ENCODE measurements around the gene TIPARP. TPM values are rescaled to one million over a fixed set of nuclear protein-coding genes. Genes with fewer than 3 reads are reported as not detected.

The TIPARP gene
- total and polyA plus RNA-seq, 2 of the 13 experiments (the other 11 are each of a cell fraction or from before 2014, with no cell fraction given) = 7.3 to 19.7 TPM

DNA sequence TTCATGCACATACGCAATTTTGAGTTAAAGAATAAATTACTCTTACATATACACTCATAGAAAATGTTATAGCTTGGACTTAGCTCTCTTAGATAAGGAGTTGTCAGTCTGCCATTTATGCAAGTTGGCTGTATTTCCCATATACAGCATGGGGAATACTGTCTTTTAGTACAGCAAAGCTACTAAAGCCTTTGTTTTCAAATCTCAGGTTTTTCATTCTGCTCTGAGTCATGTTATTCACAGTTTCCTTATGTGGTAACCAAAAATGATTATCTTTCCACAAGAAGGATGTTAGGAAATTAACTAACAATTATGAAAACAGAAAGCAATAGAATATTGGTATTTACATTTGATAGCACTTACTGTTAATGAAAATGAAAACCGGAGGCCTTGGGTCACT, 4.3 kb upstream of the TIPARP start:
- Histone ChIP-seq H3K9me3 (ENCODE audit: low read length) (no peaks in the 10 kb centered on the region), H3K9ac (ENCODE audit: insufficient read depth, low read depth, low read length) (no peak overlapping the region), H3K27me3 (ENCODE audit: control insufficient read depth in 1 of 2, insufficient read depth in 2 of 2, low read length in 2 of 2) (no peaks in the 10 kb centered on the region), H3K4me2 (ENCODE audit: low read depth, low read length) (no peak overlapping the region), H3K79me2 (ENCODE audit: insufficient read depth, low read length) (peaks cover 2% of the 10 kb centered on the region), H3K27ac (ENCODE audit: extremely low read length, insufficient read depth, low read length) (no peak overlapping the region), H4K20me1 (ENCODE audit: insufficient read depth, low read length) (no peaks in the 10 kb centered on the region), H3K36me3 (replicated peaks in 1 of 2; ENCODE audit: control insufficient read depth in 1 of 2, insufficient read depth in 2 of 2, low read length in 2 of 2) (no peaks in the 10 kb centered on the region), H3K4me1 (ENCODE audit: insufficient read depth, low read length) (peaks cover 20% of the 10 kb centered on the region), H3K4me3 (replicated peaks in 1 of 3; ENCODE audit: insufficient read depth in 1 of 3, low read depth in 2 of 3, low read length in 3 of 3) (no peak overlapping the region), H2AFZ (ENCODE audit: low read length) (no peak overlapping the region)
- DNase-seq (ENCODE audit: low spot score) = no peak
- CTCF ChIA-PET (ENCODE audit: low intra/inter-chr PET ratio, low total read pairs) = no interaction called here
- POLR2A ChIA-PET = no interaction called here
- in situ Hi-C loops (cut with HindIII; ENCODE audit: extremely low pct_ligation_motif_present, low pct_unique_long_range_greater_than_20kb) = loop anchor here (10.0 kb wide), 3 partner anchors 115 to 465 kb away; partner anchors contain the start of gene SSR3
- 98% methylated on average over 2 of the region's 2 CpGs for WGBS (ENCODE audit: low lambda C conversion rate)
- intact Hi-C loops (cut with micrococcal nuclease; ENCODE audit: unreplicated experiment) = loop anchor here (10.0 kb wide), 2 partner anchors 155 to 515 kb away; partner anchors contain the start of gene LEKR1
- TF ChIP-seq, protein P1, sequence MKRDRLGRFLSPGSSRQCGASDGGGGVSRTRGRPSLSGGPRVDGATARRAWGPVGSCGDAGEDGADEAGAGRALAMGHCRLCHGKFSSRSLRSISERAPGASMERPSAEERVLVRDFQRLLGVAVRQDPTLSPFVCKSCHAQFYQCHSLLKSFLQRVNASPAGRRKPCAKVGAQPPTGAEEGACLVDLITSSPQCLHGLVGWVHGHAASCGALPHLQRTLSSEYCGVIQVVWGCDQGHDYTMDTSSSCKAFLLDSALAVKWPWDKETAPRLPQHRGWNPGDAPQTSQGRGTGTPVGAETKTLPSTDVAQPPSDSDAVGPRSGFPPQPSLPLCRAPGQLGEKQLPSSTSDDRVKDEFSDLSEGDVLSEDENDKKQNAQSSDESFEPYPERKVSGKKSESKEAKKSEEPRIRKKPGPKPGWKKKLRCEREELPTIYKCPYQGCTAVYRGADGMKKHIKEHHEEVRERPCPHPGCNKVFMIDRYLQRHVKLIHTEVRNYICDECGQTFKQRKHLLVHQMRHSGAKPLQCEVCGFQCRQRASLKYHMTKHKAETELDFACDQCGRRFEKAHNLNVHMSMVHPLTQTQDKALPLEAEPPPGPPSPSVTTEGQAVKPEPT (CRISPR knock-in tag; IDR thresholded peaks at IDR 0.05; ENCODE audit: low read depth) = no peak
- TF ChIP-seq ARNT2 (CRISPR knock-in tag; IDR thresholded peaks at IDR 0.05; ENCODE audit: low read depth) = no peak
- TF ChIP-seq, protein P2, sequence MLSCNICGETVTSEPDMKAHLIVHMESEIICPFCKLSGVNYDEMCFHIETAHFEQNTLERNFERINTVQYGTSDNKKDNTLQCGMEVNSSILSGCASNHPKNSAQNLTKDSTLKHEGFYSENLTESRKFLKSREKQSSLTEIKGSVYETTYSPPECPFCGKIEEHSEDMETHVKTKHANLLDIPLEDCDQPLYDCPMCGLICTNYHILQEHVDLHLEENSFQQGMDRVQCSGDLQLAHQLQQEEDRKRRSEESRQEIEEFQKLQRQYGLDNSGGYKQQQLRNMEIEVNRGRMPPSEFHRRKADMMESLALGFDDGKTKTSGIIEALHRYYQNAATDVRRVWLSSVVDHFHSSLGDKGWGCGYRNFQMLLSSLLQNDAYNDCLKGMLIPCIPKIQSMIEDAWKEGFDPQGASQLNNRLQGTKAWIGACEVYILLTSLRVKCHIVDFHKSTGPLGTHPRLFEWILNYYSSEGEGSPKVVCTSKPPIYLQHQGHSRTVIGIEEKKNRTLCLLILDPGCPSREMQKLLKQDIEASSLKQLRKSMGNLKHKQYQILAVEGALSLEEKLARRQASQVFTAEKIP (CRISPR knock-in tag; IDR thresholded peaks at IDR 0.05; ENCODE audit: borderline replicate concordance) = no peak
- no peak for FAIRE-seq
- no peak for ATAC-seq
- BruUV-seq (replicated peaks) = no TSS peak

DNA sequence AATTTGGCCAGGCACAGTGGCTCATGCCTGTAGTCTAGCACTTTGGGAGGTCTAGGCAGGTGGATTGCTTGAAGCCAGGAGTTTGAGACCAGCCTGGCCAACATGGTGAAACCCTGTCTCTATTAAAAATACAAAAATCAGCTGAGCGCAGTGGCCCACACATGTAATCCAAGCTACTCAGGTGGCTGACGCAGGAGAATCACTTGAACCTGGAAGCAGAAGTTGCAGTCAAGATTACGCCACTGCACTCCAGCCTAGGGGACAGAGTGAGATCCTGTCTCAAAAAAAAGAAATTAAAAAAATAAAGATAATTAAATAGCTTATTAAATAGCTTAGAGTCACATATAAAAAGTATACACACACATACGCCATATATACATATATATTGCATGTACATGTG, 3.7 kb upstream of the TIPARP start:
- intact Hi-C loops (cut with micrococcal nuclease; ENCODE audit: unreplicated experiment) = loop anchor here (10.0 kb wide), 2 partner anchors 154 to 516 kb away; partner anchors contain the start of gene LEKR1
- H3K4me1 ChIP-seq (ENCODE audit: insufficient read depth, low read length) = peaks cover 20% of the 10 kb centered on the region
- FAIRE-seq (no peak), ATAC-seq (no peak), DNase-seq (ENCODE audit: low spot score) (no peak)
- H3K36me3 ChIP-seq (replicated peaks in 1 of 2; ENCODE audit: control insufficient read depth in 1 of 2, insufficient read depth in 2 of 2, low read length in 2 of 2) = no peaks in the 10 kb centered on the region
- H3K4me3 ChIP-seq (replicated peaks in 1 of 3; ENCODE audit: insufficient read depth in 1 of 3, low read depth in 2 of 3, low read length in 3 of 3) = no peak overlapping the region
- 75% methylated on average over 4 of the region's 4 CpGs for WGBS (ENCODE audit: low lambda C conversion rate)
- H3K27ac ChIP-seq (ENCODE audit: extremely low read length, insufficient read depth, low read length) = no peak overlapping the region
- no peak overlapping the region for H3K4me2 ChIP-seq (ENCODE audit: low read depth, low read length)
- POLR2A ChIA-PET = no interaction called here
- H3K9me3 ChIP-seq (ENCODE audit: low read length) = no peaks in the 10 kb centered on the region
- no peak overlapping the region for H2AFZ ChIP-seq (ENCODE audit: low read length)
- in situ Hi-C loops (cut with HindIII; ENCODE audit: extremely low pct_ligation_motif_present, low pct_unique_long_range_greater_than_20kb) = loop anchor here (10.0 kb wide), 3 partner anchors 116 to 464 kb away; partner anchors contain the start of gene SSR3
- no peak overlapping the region for H3K9ac ChIP-seq (ENCODE audit: insufficient read depth, low read depth, low read length)
- H4K20me1 ChIP-seq (ENCODE audit: insufficient read depth, low read length) = peaks cover 1% of the 10 kb centered on the region; the same call in 1 of the 2 replicates
- CTCF ChIA-PET (ENCODE audit: low intra/inter-chr PET ratio, low total read pairs) = no interaction called here
- H3K79me2 ChIP-seq (ENCODE audit: insufficient read depth, low read length) = peaks cover 8% of the 10 kb centered on the region
- no TSS peak for BruUV-seq (replicated peaks)
- no peaks in the 10 kb centered on the region for H3K27me3 ChIP-seq (ENCODE audit: control insufficient read depth in 1 of 2, insufficient read depth in 2 of 2, low read length in 2 of 2)
- TF ChIP-seq NFIB (CRISPR knock-in tag; IDR thresholded peaks at IDR 0.05; ENCODE audit: borderline replicate concordance) = no peak
- TF ChIP-seq ZNF232 (CRISPR knock-in tag; IDR thresholded peaks at IDR 0.05; ENCODE audit: borderline replicate concordance) = no peak
- no peak for TF ChIP-seq TBP (CRISPR knock-in tag; IDR thresholded peaks at IDR 0.05)
- TF ChIP-seq ZBTB42 (CRISPR knock-in tag; IDR thresholded peaks at IDR 0.05) = no peak
- TF ChIP-seq NR3C1 (CRISPR knock-in tag; IDR thresholded peaks at IDR 0.05) = no peak
- no peak for TF ChIP-seq THYN1 (CRISPR knock-in tag; IDR thresholded peaks at IDR 0.05; ENCODE audit: borderline replicate concordance, low read depth)
- no peak for TF ChIP-seq ZNF496 (CRISPR knock-in tag; IDR thresholded peaks at IDR 0.05; ENCODE audit: insufficient replicate concordance)
- TF ChIP-seq ZNF460 (CRISPR knock-in tag; IDR thresholded peaks at IDR 0.05; ENCODE audit: borderline replicate concordance) = no peak
- TF ChIP-seq ADNP (CRISPR knock-in tag; IDR thresholded peaks at IDR 0.05) = no peak
- TF ChIP-seq, protein P3, sequence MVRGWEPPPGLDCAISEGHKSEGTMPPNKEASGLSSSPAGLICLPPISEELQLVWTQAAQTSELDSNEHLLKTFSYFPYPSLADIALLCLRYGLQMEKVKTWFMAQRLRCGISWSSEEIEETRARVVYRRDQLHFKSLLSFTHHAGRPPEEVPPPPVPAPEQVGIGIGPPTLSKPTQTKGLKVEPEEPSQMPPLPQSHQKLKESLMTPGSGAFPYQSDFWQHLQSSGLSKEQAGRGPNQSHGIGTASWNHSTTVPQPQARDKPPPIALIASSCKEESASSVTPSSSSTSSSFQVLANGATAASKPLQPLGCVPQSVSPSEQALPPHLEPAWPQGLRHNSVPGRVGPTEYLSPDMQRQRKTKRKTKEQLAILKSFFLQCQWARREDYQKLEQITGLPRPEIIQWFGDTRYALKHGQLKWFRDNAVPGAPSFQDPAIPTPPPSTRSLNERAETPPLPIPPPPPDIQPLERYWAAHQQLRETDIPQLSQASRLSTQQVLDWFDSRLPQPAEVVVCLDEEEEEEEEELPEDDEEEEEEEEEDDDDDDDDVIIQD (CRISPR knock-in tag; IDR thresholded peaks at IDR 0.05; ENCODE audit: low read depth) = no peak
- TF ChIP-seq ZNF10 (CRISPR knock-in tag; IDR thresholded peaks at IDR 0.05; ENCODE audit: borderline replicate concordance, low read depth) = no peak
